Caco-2 (cell line): Measurements from ENCODE around the gene LY9. TPM values are rescaled to one million over a fixed set of nuclear protein-coding genes. Genes with fewer than 3 reads are reported as not detected.

Experiments
- BruUV-seq: library from RNA; stranded (reverse); fragments of 400-500 nt; replicated peaks from 2 replicates; lab custom pipeline; 2021; lab: Mats Ljungman, UMichigan
- CTCF ChIA-PET: fragments of 300-600 bp; sonication (Branson Sonifier 250); formaldehyde crosslinking; loops from one replicate; lab custom pipeline; 2022; ENCODE audit warnings: antibody characterized with exemption; lab: Charles Lee
- POLR2A ChIA-PET: fragments of 300-600 bp; sonication (Branson Sonifier 250); formaldehyde crosslinking; loops from one replicate; lab custom pipeline; 2022; ENCODE audit warnings: antibody characterized with exemption; lab: Charles Lee
- DNase-seq, 2 experiments: peaks; one replicate each; pipeline versions ENCODE4 v3.0.0 to v3.0.0-alpha.2; 2020 to 2022
- H3K27me3 ChIP-seq: replicated peaks from 2 replicates; pipeline ENCODE4 v1.6.0; 2011; ENCODE audit warnings: low read length; ENCODE audit not compliant: control insufficient read depth, insufficient read depth
- H3K36me3 ChIP-seq: 2 replicates; pipeline ENCODE4 v1.5.1; 2011; ENCODE audit warnings: low read length; ENCODE audit not compliant: control insufficient read depth, insufficient read depth
- H3K4me1 ChIP-seq: fragments of 250-450 bp; sonication (Bioruptor Pico); 2 replicates; pipeline ENCODE4 v1.5.1; 2020; ENCODE audit warnings: mild to moderate bottlenecking
- H3K4me3 ChIP-seq: 2 replicates; pipeline ENCODE4 v1.5.1; 2011; ENCODE audit warnings: low read depth, mild to moderate bottlenecking, control low read depth, low read length
- H3K9me3 ChIP-seq: fragments of 250-450 bp; sonication (Bioruptor Pico); 2 replicates; pipeline ENCODE4 v1.5.1; 2020; ENCODE audit warnings: mild to moderate bottlenecking, moderate library complexity
- H3K27ac Mint-ChIP-seq: one replicate; pipeline ENCODE4 v1.8.0; 2022; ENCODE audit warnings: mixed read lengths; ENCODE audit not compliant: unreplicated experiment
- H3K27me3 Mint-ChIP-seq: one replicate; pipeline ENCODE4 v1.8.0; 2022; ENCODE audit warnings: mixed read lengths; ENCODE audit not compliant: insufficient read depth, unreplicated experiment
- H3K36me3 Mint-ChIP-seq: one replicate; pipeline ENCODE4 v1.8.0; 2022; ENCODE audit warnings: mild to moderate bottlenecking, mixed read lengths; ENCODE audit not compliant: insufficient read depth, unreplicated experiment
- H3K4me1 Mint-ChIP-seq: one replicate; pipeline ENCODE4 v1.8.0; 2022; ENCODE audit warnings: low read depth, mixed read lengths; ENCODE audit not compliant: unreplicated experiment
- H3K4me3 Mint-ChIP-seq: one replicate; pipeline ENCODE4 v1.8.0; 2022; ENCODE audit warnings: mild to moderate bottlenecking, moderate library complexity, mixed read lengths; ENCODE audit not compliant: unreplicated experiment
- H3K9me3 Mint-ChIP-seq: one replicate; pipeline ENCODE4 v1.8.0; 2022; ENCODE audit warnings: mixed read lengths; ENCODE audit not compliant: unreplicated experiment
- intact Hi-C: fragments of 100-400 bp; cut with micrococcal nuclease; formaldehyde crosslinking; loops from one replicate; pipeline ENCODE4 v1.10.0; 2022; ENCODE audit not compliant: unreplicated experiment
- total RNA-seq: library from RNA; stranded (reverse); gene quantifications from 2 replicates; pipeline ENCODE4 v1.2.3, GENCODE V29; 2022
- TF ChIP-seq, protein P1 (sequence below), 2 experiments: fragments of 200-600 bp in 1 of 2; IDR thresholded peaks; 1 replicate in 1 of 2; 2 replicates in 1 of 2; pipeline versions ENCODE4 v1.5.1 to v1.8.0; 2011 to 2022; ENCODE audit warnings: antibody characterized with exemption in 1 of 2, control low read depth in 1 of 2, inconsistent platforms in 1 of 2, low read depth in 1 of 2, low read length in 1 of 2, mild to moderate bottlenecking in 1 of 2, moderate library complexity in 1 of 2; ENCODE audit not compliant: insufficient read depth in 1 of 2, severe bottlenecking in 1 of 2, unreplicated experiment in 1 of 2

The LY9 gene
- total RNA-seq, 1 experiment from 2014 or later, result not detected

GRCh38 chr1:160836561-160836960 lies 40.6 kb downstream of the LY9 start:
- Mint-ChIP-seq H3K36me3 (no peaks in the 10 kb centered on the region), H3K27ac (no peak overlapping the region), H3K4me1 (peaks cover 4% of the 10 kb centered on the region), H3K9me3 (no peaks in the 10 kb centered on the region), H3K4me3 (no peak overlapping the region), H3K27me3 (no peaks in the 10 kb centered on the region)
- POLR2A ChIA-PET, result no interaction called here
- no peak for DNase-seq
- intact Hi-C loops, result no loop called here
- Histone ChIP-seq H3K9me3 (no peaks in the 10 kb centered on the region), H3K36me3 (no peaks in the 10 kb centered on the region), H3K4me1 (peaks cover 5% of the 10 kb centered on the region; the same call in 1 of the 2 replicates), H3K27me3 (no peaks in the 10 kb centered on the region), H3K4me3 (no peak overlapping the region)
- TF ChIP-seq, protein P1, sequence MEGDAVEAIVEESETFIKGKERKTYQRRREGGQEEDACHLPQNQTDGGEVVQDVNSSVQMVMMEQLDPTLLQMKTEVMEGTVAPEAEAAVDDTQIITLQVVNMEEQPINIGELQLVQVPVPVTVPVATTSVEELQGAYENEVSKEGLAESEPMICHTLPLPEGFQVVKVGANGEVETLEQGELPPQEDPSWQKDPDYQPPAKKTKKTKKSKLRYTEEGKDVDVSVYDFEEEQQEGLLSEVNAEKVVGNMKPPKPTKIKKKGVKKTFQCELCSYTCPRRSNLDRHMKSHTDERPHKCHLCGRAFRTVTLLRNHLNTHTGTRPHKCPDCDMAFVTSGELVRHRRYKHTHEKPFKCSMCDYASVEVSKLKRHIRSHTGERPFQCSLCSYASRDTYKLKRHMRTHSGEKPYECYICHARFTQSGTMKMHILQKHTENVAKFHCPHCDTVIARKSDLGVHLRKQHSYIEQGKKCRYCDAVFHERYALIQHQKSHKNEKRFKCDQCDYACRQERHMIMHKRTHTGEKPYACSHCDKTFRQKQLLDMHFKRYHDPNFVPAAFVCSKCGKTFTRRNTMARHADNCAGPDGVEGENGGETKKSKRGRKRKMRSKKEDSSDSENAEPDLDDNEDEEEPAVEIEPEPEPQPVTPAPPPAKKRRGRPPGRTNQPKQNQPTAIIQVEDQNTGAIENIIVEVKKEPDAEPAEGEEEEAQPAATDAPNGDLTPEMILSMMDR (IDR thresholded peaks at IDR 0.05; ENCODE audit: insufficient read depth in 1 of 2, low read depth in 1 of 2, low read length in 1 of 2, severe bottlenecking in 1 of 2, unreplicated experiment in 1 of 2), result no peak
- no TSS peak for BruUV-seq
- CTCF ChIA-PET, result interaction anchor here (0.8 to 1.5 kb wide), 5 partner anchors 29 to 118 kb away, joined by 3 to 5 read pairs (median 4); partner anchors contain the start of genes ITLN1 and ITLN2

- Mint-ChIP-seq H3K27me3 (no peaks in the 10 kb centered on the region), H3K27ac (no peak overlapping the region), H3K36me3 (no peaks in the 10 kb centered on the region), H3K4me1 (peaks cover 4% of the 10 kb centered on the region), H3K9me3 (no peaks in the 10 kb centered on the region), H3K4me3 (no peak overlapping the region)
- ChIA-PET POLR2A (no interaction called here), CTCF (interaction anchor here (0.8 to 1.5 kb wide), 5 partner anchors 28 to 117 kb away, joined by 3 to 5 read pairs (median 4); partner anchors contain the start of genes ITLN1 and ITLN2)
- TF ChIP-seq, protein P1 (IDR thresholded peaks at IDR 0.05; ENCODE audit: insufficient read depth in 1 of 2, low read depth in 1 of 2, low read length in 1 of 2, severe bottlenecking in 1 of 2, unreplicated experiment in 1 of 2), result no peak
- H3K4me3 ChIP-seq, result no peak overlapping the region
- intact Hi-C loops, result no loop called here
- DNase-seq, result no peak
- H3K9me3 ChIP-seq, result no peaks in the 10 kb centered on the region
- H3K36me3 ChIP-seq, result no peaks in the 10 kb centered on the region
- H3K4me1 ChIP-seq, result peaks cover 5% of the 10 kb centered on the region; the same call in 1 of the 2 replicates
- no peaks in the 10 kb centered on the region for H3K27me3 ChIP-seq
- no TSS peak for BruUV-seq
These were observed 41.1 kb downstream of the LY9 start for GRCh38 chr1:160836981-160837557.

GRCh38 chr1:160837558-160838205 lies 41.7 kb downstream of the LY9 start:
- Mint-ChIP-seq H3K4me3 (no peak overlapping the region), H3K27me3 (no peaks in the 10 kb centered on the region), H3K4me1 (peaks cover 4% of the 10 kb centered on the region), H3K27ac (no peak overlapping the region), H3K9me3 (no peaks in the 10 kb centered on the region), H3K36me3 (no peaks in the 10 kb centered on the region)
- TF ChIP-seq, protein P1 (IDR thresholded peaks at IDR 0.05; ENCODE audit: insufficient read depth in 1 of 2, low read depth in 1 of 2, low read length in 1 of 2, severe bottlenecking in 1 of 2, unreplicated experiment in 1 of 2), result no peak
- no peak for DNase-seq
- intact Hi-C loops, result no loop called here
- no peaks in the 10 kb centered on the region for H3K9me3 ChIP-seq
- ChIA-PET POLR2A (no interaction called here), CTCF (interaction anchor here (0.8 to 1.5 kb wide), 4 partner anchors 28 to 116 kb away, joined by 3 to 5 read pairs (median 4); partner anchors contain the start of genes ITLN1 and ITLN2)
- no peak overlapping the region for H3K4me3 ChIP-seq
- H3K36me3 ChIP-seq, result no peaks in the 10 kb centered on the region
- BruUV-seq, result no TSS peak
- peaks cover 5% of the 10 kb centered on the region; the same call in 1 of the 2 replicates for H3K4me1 ChIP-seq
- no peaks in the 10 kb centered on the region for H3K27me3 ChIP-seq
